Measurements from ENCODE around the gene NAGS.
A peak's percentile ranks its signal among the peaks of the same experiment; 100 is the strongest.
"Not testable (repeated sequence)": the region's sequence is repeated elsewhere in the genome, so short reads cannot be mapped to it uniquely, and the experiment has no call there.

Gene NAGS, protein sequence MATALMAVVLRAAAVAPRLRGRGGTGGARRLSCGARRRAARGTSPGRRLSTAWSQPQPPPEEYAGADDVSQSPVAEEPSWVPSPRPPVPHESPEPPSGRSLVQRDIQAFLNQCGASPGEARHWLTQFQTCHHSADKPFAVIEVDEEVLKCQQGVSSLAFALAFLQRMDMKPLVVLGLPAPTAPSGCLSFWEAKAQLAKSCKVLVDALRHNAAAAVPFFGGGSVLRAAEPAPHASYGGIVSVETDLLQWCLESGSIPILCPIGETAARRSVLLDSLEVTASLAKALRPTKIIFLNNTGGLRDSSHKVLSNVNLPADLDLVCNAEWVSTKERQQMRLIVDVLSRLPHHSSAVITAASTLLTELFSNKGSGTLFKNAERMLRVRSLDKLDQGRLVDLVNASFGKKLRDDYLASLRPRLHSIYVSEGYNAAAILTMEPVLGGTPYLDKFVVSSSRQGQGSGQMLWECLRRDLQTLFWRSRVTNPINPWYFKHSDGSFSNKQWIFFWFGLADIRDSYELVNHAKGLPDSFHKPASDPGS

DNA sequence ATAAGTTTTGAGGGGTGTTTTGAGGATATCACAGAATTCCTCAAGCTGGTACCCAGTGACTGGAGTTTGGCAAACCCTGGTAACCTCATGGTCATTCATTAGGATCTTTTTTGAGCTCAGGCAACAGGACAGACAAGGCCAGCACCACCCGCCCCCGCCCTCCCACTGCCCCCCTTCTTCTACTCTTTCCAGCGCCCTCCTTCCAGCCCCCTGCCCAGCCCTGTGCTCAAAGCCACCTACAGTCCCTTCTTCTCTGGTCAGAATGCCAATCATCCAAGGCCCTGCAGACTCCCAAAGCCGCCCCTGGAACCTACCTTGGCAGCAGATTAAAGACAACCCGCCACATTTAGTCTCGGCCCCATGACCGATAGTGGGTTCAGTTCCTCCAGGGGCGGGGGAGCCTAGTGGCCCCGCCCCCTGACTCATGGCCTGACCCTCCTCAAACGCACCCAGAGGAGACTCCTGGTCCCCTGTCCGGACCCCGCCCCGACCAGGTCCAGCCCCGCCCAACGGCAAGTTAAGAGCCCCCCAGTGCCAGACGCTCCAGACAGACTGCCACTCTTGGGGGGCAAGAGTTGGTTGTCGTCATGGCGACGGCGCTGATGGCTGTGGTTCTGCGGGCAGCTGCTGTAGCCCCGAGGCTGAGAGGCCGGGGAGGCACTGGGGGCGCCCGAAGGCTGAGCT lies at the start of gene NAGS:
Gene NAGS (plus strand): TSS at position 546 of the 684 bp plus-strand sequence. CDS start 42 bp downstream, at position 588.
- H3K9ac ChIP-seq = no peak within 1 kb of the TSS

DNA sequence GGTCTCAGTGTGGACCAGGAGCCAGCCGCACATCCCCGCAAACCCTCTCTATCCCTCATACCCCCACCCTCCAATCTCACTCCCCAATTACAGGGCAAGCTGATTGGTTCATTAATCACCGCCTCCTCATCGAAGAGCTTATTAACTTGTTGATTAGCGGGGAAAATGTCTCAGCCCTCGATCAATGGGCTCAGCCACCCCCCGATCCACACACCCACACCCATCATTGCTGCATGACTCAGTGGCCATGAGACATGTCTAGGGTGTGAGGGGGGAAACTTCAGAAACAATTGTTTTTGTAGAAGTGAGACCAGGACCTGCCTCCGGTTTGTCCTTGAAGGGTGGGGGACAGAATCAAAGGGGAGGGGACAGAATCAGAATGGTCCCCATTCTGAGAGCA lies 48.2 kb upstream of the NAGS start:
- peaks cover 2% of the 10 kb centered on the region for H3K4me1 ChIP-seq
- H3K27ac ChIP-seq = no peak overlapping the region
- no peak overlapping the region for H3K4me2 ChIP-seq (ENCODE audit: low read length)
- H3K27me3 ChIP-seq (ENCODE audit: control insufficient read depth, insufficient read depth, low read length) = no peaks in the 10 kb centered on the region
- H3K36me3 ChIP-seq (ENCODE audit: control insufficient read depth, insufficient read depth, low read length) = no peaks in the 10 kb centered on the region
- no peaks in the 10 kb centered on the region for H3K79me2 ChIP-seq
- TF ChIP-seq, protein P1, sequence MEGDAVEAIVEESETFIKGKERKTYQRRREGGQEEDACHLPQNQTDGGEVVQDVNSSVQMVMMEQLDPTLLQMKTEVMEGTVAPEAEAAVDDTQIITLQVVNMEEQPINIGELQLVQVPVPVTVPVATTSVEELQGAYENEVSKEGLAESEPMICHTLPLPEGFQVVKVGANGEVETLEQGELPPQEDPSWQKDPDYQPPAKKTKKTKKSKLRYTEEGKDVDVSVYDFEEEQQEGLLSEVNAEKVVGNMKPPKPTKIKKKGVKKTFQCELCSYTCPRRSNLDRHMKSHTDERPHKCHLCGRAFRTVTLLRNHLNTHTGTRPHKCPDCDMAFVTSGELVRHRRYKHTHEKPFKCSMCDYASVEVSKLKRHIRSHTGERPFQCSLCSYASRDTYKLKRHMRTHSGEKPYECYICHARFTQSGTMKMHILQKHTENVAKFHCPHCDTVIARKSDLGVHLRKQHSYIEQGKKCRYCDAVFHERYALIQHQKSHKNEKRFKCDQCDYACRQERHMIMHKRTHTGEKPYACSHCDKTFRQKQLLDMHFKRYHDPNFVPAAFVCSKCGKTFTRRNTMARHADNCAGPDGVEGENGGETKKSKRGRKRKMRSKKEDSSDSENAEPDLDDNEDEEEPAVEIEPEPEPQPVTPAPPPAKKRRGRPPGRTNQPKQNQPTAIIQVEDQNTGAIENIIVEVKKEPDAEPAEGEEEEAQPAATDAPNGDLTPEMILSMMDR (IDR thresholded peaks at IDR 0.05) = no peak
- H2AFZ ChIP-seq = no peak overlapping the region
- H3K9me3 ChIP-seq (ENCODE audit: control insufficient read depth, low read length) = no peaks in the 10 kb centered on the region
- no peak overlapping the region for H3K9ac ChIP-seq
- no peak overlapping the region for H3K4me3 ChIP-seq (ENCODE audit: low read depth, low read length)

More for the DNA sequence above, at the start of gene NAGS:
- no peak within 1 kb of the TSS for H2AFZ ChIP-seq
- H3K79me2 ChIP-seq = no peaks in the 10 kb centered on the region
- peak within 1 kb of the TSS; percentile 6 for H3K4me2 ChIP-seq (ENCODE audit: low read length)
- TF ChIP-seq, protein P1 (IDR thresholded peaks at IDR 0.05) = no peak
- no peak within 1 kb of the TSS for H3K4me3 ChIP-seq (ENCODE audit: low read depth, low read length)
- peaks cover 15% of the 10 kb centered on the region for H3K4me1 ChIP-seq
- H3K27me3 ChIP-seq (ENCODE audit: control insufficient read depth, insufficient read depth, low read length) = no peaks in the 10 kb centered on the region
- H3K27ac ChIP-seq = no peak within 1 kb of the TSS
- no peaks in the 10 kb centered on the region for H3K36me3 ChIP-seq (ENCODE audit: control insufficient read depth, insufficient read depth, low read length)
- H3K9me3 ChIP-seq (ENCODE audit: control insufficient read depth, low read length) = no peaks in the 10 kb centered on the region

DNA sequence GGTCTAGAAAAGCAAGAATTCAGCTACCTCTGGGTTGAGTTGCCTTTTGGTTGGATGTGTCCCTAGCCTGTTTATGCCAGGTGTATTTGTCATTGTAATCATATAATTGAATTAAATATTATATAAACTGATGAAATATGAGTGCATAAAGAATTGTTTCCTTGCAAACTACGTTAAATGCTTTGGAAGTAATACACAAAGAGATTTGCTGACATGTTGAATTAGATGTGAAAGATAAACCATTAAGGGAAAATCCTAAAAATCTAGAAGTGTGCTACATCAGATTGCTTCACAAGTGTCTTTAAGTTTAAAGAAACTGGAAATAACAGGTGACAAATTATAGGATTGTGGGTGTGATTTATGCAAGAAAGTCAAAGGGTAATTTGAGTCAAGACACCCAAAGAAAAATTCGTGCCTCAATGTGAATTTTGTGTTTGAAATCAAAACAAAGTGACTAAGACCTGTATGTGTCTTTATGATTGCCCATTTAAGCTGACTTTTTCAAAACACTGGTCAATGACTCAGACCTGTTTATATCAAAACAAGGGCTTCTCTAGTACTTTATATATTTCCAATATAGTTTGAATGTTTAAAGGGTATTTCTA lies 45.6 kb upstream of the NAGS start:
- no peak overlapping the region for H3K9ac ChIP-seq
- H3K9me3 ChIP-seq (ENCODE audit: control insufficient read depth, low read length) = no peaks in the 10 kb centered on the region
- H3K27ac ChIP-seq = no peak overlapping the region
- no peaks in the 10 kb centered on the region for H3K27me3 ChIP-seq (ENCODE audit: control insufficient read depth, insufficient read depth, low read length)
- TF ChIP-seq, protein P1 (IDR thresholded peaks at IDR 0.05) = no peak
- no peak overlapping the region for H3K4me2 ChIP-seq (ENCODE audit: low read length)
- peaks cover 2% of the 10 kb centered on the region for H3K4me1 ChIP-seq
- no peaks in the 10 kb centered on the region for H3K36me3 ChIP-seq (ENCODE audit: control insufficient read depth, insufficient read depth, low read length)
- no peaks in the 10 kb centered on the region for H3K79me2 ChIP-seq
- no peak overlapping the region for H3K4me3 ChIP-seq (ENCODE audit: low read depth, low read length)
- no peak overlapping the region for H2AFZ ChIP-seq

DNA sequence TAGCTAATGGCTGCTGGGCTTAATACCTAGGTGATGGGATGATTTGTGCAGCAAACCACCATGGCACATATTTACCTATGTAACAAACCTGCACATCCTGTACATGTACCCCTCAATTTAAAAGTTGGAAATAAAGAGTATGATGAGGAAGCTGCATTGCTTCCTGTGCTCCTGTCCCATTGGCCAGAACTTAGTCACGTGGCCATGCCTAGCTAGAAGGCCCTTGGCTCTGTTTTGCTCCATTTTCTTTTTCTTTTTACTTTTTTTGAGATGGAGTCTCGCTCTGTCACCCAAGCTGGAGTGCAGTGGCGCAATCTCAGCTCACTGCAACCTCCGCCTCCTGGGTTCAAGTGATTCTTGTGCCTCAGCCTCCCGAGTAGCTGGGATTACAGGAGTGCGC lies 43.1 kb upstream of the NAGS start:
- not testable (repeated sequence) for H3K36me3 ChIP-seq (ENCODE audit: control insufficient read depth, insufficient read depth, low read length); H2AFZ ChIP-seq; H3K9ac ChIP-seq; H3K9me3 ChIP-seq (ENCODE audit: control insufficient read depth, low read length); H3K79me2 ChIP-seq; H3K4me2 ChIP-seq (ENCODE audit: low read length); H3K4me1 ChIP-seq; H3K27me3 ChIP-seq (ENCODE audit: control insufficient read depth, insufficient read depth, low read length); H3K27ac ChIP-seq; H3K4me3 ChIP-seq (ENCODE audit: low read depth, low read length)

DNA sequence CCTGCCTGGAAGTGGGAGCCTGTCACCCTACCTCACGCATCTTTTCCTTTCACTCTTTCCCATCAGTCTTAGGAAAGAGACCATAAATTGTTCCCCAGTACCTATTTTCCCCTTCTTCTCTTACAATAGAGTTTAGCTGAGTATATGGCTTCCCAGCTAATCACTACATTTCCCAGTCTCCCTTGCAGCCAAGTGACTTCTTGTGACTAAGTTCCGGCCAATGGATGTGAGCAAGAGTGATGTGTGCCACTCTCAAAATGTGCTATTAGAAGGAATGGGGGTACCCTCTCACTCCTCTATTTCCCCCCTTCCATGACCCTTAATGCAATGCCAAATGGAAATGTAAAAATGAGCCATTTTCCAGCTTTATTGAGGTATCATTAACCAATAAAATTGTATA lies 42.5 kb upstream of the NAGS start:
- TF ChIP-seq, protein P1 (IDR thresholded peaks at IDR 0.05) = no peak
- H3K79me2 ChIP-seq = no peaks in the 10 kb centered on the region
- no peak overlapping the region for H3K4me2 ChIP-seq (ENCODE audit: low read length)
- no peak overlapping the region for H3K4me3 ChIP-seq (ENCODE audit: low read depth, low read length)
- no peak overlapping the region for H3K9ac ChIP-seq
- H3K9me3 ChIP-seq (ENCODE audit: control insufficient read depth, low read length) = no peaks in the 10 kb centered on the region
- peaks cover 6% of the 10 kb centered on the region for H3K4me1 ChIP-seq
- H3K36me3 ChIP-seq (ENCODE audit: control insufficient read depth, insufficient read depth, low read length) = no peaks in the 10 kb centered on the region
- no peak overlapping the region for H3K27ac ChIP-seq
- H3K27me3 ChIP-seq (ENCODE audit: control insufficient read depth, insufficient read depth, low read length) = no peaks in the 10 kb centered on the region
- H2AFZ ChIP-seq = no peak overlapping the region
